Mesothelial cell of epicardium (in vitro differentiated cells): Measurements from ENCODE around the gene PPP1R10. TPM values are rescaled to one million over a fixed set of nuclear protein-coding genes. Genes with fewer than 3 reads are reported as not detected.

Experiments used
- DNase-seq, 2 experiments: peaks; one replicate each; pipeline ENCODE4 v3.0.0; 2021; ENCODE audit warnings: low spot score in 2 of 2; ENCODE audit not compliant: unreplicated experiment in 2 of 2
- H3K27ac Mint-ChIP-seq: 2 replicates; pipeline ENCODE4 v1.8.0; 2021; ENCODE audit warnings: mixed read lengths
- H3K27me3 Mint-ChIP-seq: 2 replicates; pipeline ENCODE4 v1.8.0; 2021; ENCODE audit warnings: low read depth, mixed read lengths
- H3K36me3 Mint-ChIP-seq: 2 replicates; pipeline ENCODE4 v1.8.0; 2021; ENCODE audit warnings: mixed read lengths
- H3K4me1 Mint-ChIP-seq: 2 replicates; pipeline ENCODE4 v1.8.0; 2021; ENCODE audit warnings: mixed read lengths
- H3K4me3 Mint-ChIP-seq: 2 replicates; pipeline ENCODE4 v1.8.0; 2021; ENCODE audit warnings: mild to moderate bottlenecking, moderate library complexity, mixed read lengths
- H3K9me3 Mint-ChIP-seq: 2 replicates; pipeline ENCODE4 v1.8.0; 2021; ENCODE audit warnings: mixed read lengths
- CTCF ChIP-seq: fragments of 200-600 bp; sonication (generic); IDR thresholded peaks from one replicate; pipeline ENCODE4 v1.5.0; 2021; ENCODE audit warnings: antibody characterized with exemption; ENCODE audit not compliant: unreplicated experiment
- total RNA-seq: library from RNA; stranded (reverse); gene quantifications from 3 replicates; pipeline ENCODE4 v1.2.1, GENCODE V29; 2021

Gene PPP1R10
- total RNA-seq, 1 donor from 2014 or later = 120 TPM

- Mint-ChIP-seq H3K27ac (peak overlapping the region; percentile 85), H3K27me3 (no peaks in the 10 kb centered on the region), H3K9me3 (no peaks in the 10 kb centered on the region), H3K4me1 (peaks cover 21% of the 10 kb centered on the region), H3K36me3 (peaks cover 32% of the 10 kb centered on the region), H3K4me3 (peak overlapping the region; percentile 83)
- DNase-seq = no peak
- TF ChIP-seq CTCF = no peak
Observed at GRCh38 chr6:30645989-30646388, 28.9 kb upstream of the PPP1R10 start.

- Mint-ChIP-seq H3K36me3 (peaks cover 38% of the 10 kb centered on the region), H3K4me1 (peaks cover 21% of the 10 kb centered on the region), H3K9me3 (no peaks in the 10 kb centered on the region), H3K27ac (peak overlapping the region; percentile 60), H3K27me3 (no peaks in the 10 kb centered on the region), H3K4me3 (no peak overlapping the region)
- no peak for DNase-seq
- TF ChIP-seq CTCF = no peak
Observed at GRCh38 chr6:30644769-30645168, 27.7 kb upstream of the PPP1R10 start.

DNA sequence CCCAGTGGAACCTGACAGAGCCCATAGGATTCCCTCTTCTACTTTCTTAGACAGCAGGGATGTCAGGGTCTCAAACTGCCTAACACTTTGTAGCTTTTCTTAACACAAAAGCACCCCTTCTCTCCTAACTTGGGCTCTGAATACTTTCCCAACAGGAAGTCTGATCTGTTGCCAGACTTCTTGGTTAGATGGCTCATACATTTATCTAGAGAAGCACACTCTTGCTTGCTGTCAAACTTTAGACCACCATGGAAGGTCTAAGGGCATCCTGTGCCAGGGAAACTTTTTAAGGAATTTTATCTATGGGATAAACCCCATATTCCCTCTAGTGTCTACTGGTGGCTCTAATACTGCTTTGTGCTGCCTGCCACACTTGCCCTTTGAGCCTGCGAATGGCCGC lies 26.6 kb upstream of the PPP1R10 start:
- TF ChIP-seq CTCF = no peak
- H3K27ac Mint-ChIP-seq = no peak overlapping the region
- H3K9me3 Mint-ChIP-seq = no peaks in the 10 kb centered on the region
- no peaks in the 10 kb centered on the region for H3K27me3 Mint-ChIP-seq
- H3K4me1 Mint-ChIP-seq = peaks cover 21% of the 10 kb centered on the region
- DNase-seq = no peak
- H3K4me3 Mint-ChIP-seq = no peak overlapping the region
- peaks cover 38% of the 10 kb centered on the region for H3K36me3 Mint-ChIP-seq

DNA sequence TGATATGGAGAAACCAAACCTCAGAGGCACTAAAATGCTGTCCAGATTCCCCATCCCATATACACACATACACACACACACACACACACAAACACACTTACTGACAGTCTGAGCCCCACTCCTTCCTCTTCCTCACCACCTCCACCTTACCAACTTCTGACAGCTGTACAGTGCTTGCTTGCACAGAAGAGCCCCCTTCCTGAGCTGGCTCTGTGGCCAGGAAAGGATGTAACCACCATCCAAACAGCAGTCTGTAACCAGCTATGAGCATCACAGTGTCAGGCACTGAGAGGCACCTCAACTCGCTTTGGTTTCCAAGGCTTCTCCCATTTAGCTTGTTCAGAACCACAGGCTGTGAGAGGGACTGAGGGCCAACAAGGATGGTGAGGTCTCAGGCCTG lies 24.0 kb upstream of the PPP1R10 start:
- H3K4me1 Mint-ChIP-seq = peaks cover 7% of the 10 kb centered on the region
- no peak for DNase-seq
- peaks cover 43% of the 10 kb centered on the region for H3K36me3 Mint-ChIP-seq
- no peaks in the 10 kb centered on the region for H3K27me3 Mint-ChIP-seq
- no peaks in the 10 kb centered on the region for H3K9me3 Mint-ChIP-seq
- no peak overlapping the region for H3K4me3 Mint-ChIP-seq
- H3K27ac Mint-ChIP-seq = no peak overlapping the region
- no peak for TF ChIP-seq CTCF

- TF ChIP-seq CTCF = no peak
- Mint-ChIP-seq H3K4me3 (no peak overlapping the region), H3K36me3 (peaks cover 43% of the 10 kb centered on the region), H3K4me1 (peaks cover 2% of the 10 kb centered on the region), H3K9me3 (no peaks in the 10 kb centered on the region), H3K27ac (no peak overlapping the region), H3K27me3 (no peaks in the 10 kb centered on the region)
- no peak for DNase-seq
Observed at GRCh38 chr6:30640481-30640880, 23.4 kb upstream of the PPP1R10 start.

DNA sequence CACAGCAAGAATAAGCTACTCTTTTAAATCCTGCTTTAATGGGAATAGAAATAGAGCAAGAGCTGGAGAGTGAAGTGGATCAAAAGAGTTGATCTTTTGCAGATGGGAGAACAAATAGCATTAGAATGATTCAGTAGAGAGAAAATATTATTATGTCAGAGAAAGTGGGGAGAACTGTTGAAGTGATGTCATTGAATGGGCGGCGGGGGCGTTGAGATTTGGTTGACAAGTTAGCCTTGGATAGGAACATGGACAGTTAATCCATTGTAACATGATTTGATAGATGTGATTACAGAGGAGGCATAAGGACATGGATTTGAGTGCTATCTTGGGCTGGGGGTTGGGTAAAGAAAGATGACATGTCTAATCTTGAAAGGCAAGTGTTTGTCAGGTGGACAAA lies 18.8 kb upstream of the PPP1R10 start:
- Mint-ChIP-seq H3K27ac (no peak overlapping the region), H3K4me1 (no peaks in the 10 kb centered on the region), H3K36me3 (peaks cover 43% of the 10 kb centered on the region), H3K9me3 (peaks cover 5% of the 10 kb centered on the region), H3K27me3 (no peaks in the 10 kb centered on the region), H3K4me3 (no peak overlapping the region)
- DNase-seq = no peak
- no peak for TF ChIP-seq CTCF
